CD14-positive monocyte (primary cell): ENCODE data around the gene NLGN1. TPM values are rescaled to one million over a fixed set of nuclear protein-coding genes. Genes with fewer than 3 reads are reported as not detected.

Experiments
- DNase-seq, 3 donors: peaks; one replicate each; pipeline ENCODE4 v3.0.0-alpha.2; 2011 to 2022
- H2AFZ ChIP-seq: 2 replicates; pipeline ENCODE4 v1.6.0; 2012; ENCODE audit warnings: mild to moderate bottlenecking, low read depth, low read length, inconsistent platforms; ENCODE audit not compliant: insufficient read depth, poor library complexity, severe bottlenecking
- H3K27ac ChIP-seq, 2 donors: 1 replicate in 1 of 2; 2 replicates in 1 of 2; pipeline ENCODE4 v1.5.1; 2012 to 2013; ENCODE audit warnings: low read length in 2 of 2, control low read depth in 1 of 2, inconsistent platforms in 1 of 2, low read depth in 1 of 2, mild to moderate bottlenecking in 1 of 2
- H3K27me3 ChIP-seq, 2 donors: one replicate each; pipeline versions ENCODE4 v1.6.0 to v1.6.1; 2011 to 2013; ENCODE audit warnings: low read length in 2 of 2; ENCODE audit not compliant: control insufficient read depth in 2 of 2, insufficient read depth in 2 of 2
- H3K36me3 ChIP-seq, 2 donors: replicated peaks in 1 of 2; 1 replicate in 1 of 2; 2 replicates in 1 of 2; pipeline versions ENCODE4 v1.5.1 to v1.6.1; 2012 to 2013; ENCODE audit warnings: low read length in 2 of 2, control low read depth in 1 of 2, inconsistent platforms in 1 of 2, mild to moderate bottlenecking in 1 of 2; ENCODE audit not compliant: insufficient read depth in 2 of 2, control insufficient read depth in 1 of 2
- H3K4me1 ChIP-seq, 2 donors: 1 replicate in 1 of 2; 2 replicates in 1 of 2; pipeline versions ENCODE4 v1.5.1 to v1.6.1; 2012 to 2013; ENCODE audit warnings: low read length in 2 of 2, control low read depth in 1 of 2, inconsistent platforms in 1 of 2, mild to moderate bottlenecking in 1 of 2, moderate library complexity in 1 of 2; ENCODE audit not compliant: insufficient read depth in 2 of 2, control insufficient read depth in 1 of 2
- H3K4me2 ChIP-seq: replicated peaks from 2 replicates; pipeline ENCODE3; 2012; ENCODE audit warnings: low read length, moderate library complexity, mild to moderate bottlenecking; ENCODE audit not compliant: poor library complexity, severe bottlenecking; ENCODE audit errors: extremely low read depth
- H3K4me3 ChIP-seq, 3 experiments: fragments of 200-600 bp in 1 of 3; sonication (generic) in 1 of 3; replicated peaks in 1 of 3; 1 replicate in 2 of 3; 2 replicates in 1 of 3; pipeline ENCODE4 v1.5.1; 2011 to 2013; ENCODE audit warnings: low read length in 3 of 3, mild to moderate bottlenecking in 3 of 3, control low read depth in 2 of 3, low read depth in 2 of 3, inconsistent platforms in 1 of 3, moderate library complexity in 1 of 3
- H3K79me2 ChIP-seq: 2 replicates; pipeline ENCODE4 v1.6.0; 2012; ENCODE audit warnings: mild to moderate bottlenecking, control low read depth, inconsistent platforms, low read length, moderate library complexity; ENCODE audit not compliant: insufficient read depth
- H3K9ac ChIP-seq: 2 replicates; pipeline ENCODE4 v1.6.0; 2017; ENCODE audit warnings: low read length, mild to moderate bottlenecking; ENCODE audit not compliant: insufficient read depth, poor library complexity, severe bottlenecking
- H3K9me3 ChIP-seq, 2 donors: replicated peaks in 1 of 2; 1 replicate in 1 of 2; 2 replicates in 1 of 2; pipeline versions ENCODE4 v1.5.1 to v1.6.1; 2012 to 2013; ENCODE audit warnings: low read length in 2 of 2, control low read depth in 1 of 2; ENCODE audit not compliant: control insufficient read depth in 1 of 2, insufficient read depth in 1 of 2
- H4K20me1 ChIP-seq: 2 replicates; pipeline ENCODE4 v1.6.0; 2012; ENCODE audit warnings: mild to moderate bottlenecking, low read length, control low read depth, moderate library complexity; ENCODE audit not compliant: insufficient read depth
- H3K27ac Mint-ChIP-seq, 7 donors: one replicate each; pipeline ENCODE4 v1.8.0; 2020; ENCODE audit warnings: mild to moderate bottlenecking in 7 of 7, mixed read lengths in 7 of 7, moderate library complexity in 6 of 7, inconsistent platforms in 2 of 7
- H3K27me3 Mint-ChIP-seq, 3 donors: one replicate each; pipeline ENCODE4 v1.8.0; 2021 to 2022; ENCODE audit warnings: low read depth in 3 of 3, mild to moderate bottlenecking in 3 of 3, mixed read lengths in 3 of 3, moderate library complexity in 3 of 3, inconsistent platforms in 1 of 3
- H3K36me3 Mint-ChIP-seq, 2 donors: one replicate each; pipeline ENCODE4 v1.8.0; 2020; ENCODE audit warnings: mixed read lengths in 2 of 2, inconsistent platforms in 1 of 2, mild to moderate bottlenecking in 1 of 2
- H3K4me1 Mint-ChIP-seq: one replicate; pipeline ENCODE4 v1.8.0; 2020; ENCODE audit warnings: mild to moderate bottlenecking, mixed read lengths
- H3K4me3 Mint-ChIP-seq, 2 donors: one replicate each; pipeline ENCODE4 v1.8.0; 2020; ENCODE audit warnings: mild to moderate bottlenecking in 2 of 2, mixed read lengths in 2 of 2, moderate library complexity in 1 of 2
- H3K9me3 Mint-ChIP-seq, 7 donors: one replicate each; pipeline ENCODE4 v1.8.0; 2020 to 2022; ENCODE audit warnings: mixed read lengths in 7 of 7, mild to moderate bottlenecking in 6 of 7, moderate library complexity in 6 of 7, inconsistent platforms in 2 of 7
- CTCF ChIP-seq: fragments of 200-600 bp; IDR thresholded peaks from one replicate; pipeline ENCODE4 v1.8.0; 2022; ENCODE audit warnings: antibody characterized with exemption, mild to moderate bottlenecking
- WGBS: methylation state at CpG from one replicate; pipeline ENCODE4 v1.1.5; 2013; ENCODE audit warnings: missing lambda C conversion rate; ENCODE audit not compliant: insufficient coverage; 5-methylcytosine and 5-hydroxymethylcytosine counted together
- intact Hi-C, 2 donors: fragments of 100-400 bp; cut with micrococcal nuclease; formaldehyde crosslinking; loops; one replicate each; pipeline versions ENCODE4 v1.15.0 to v1.15.1; 2023
- polyA plus RNA-seq, 3 donors: library from polyadenylated mRNA; depleted of rRNA in 1 of 3; unstranded in 2 of 3; stranded (reverse) in 1 of 3; fragments of 300-500 nt in 2 of 3; fragments of >200 nt in 1 of 3; fragmentation: Illumina TruSeq in 2 of 3; gene quantifications; 1 replicate in 2 of 3; 2 replicates in 1 of 3; pipeline ENCODE4 v1.2.3, GENCODE V29; 2012 to 2021

Gene NLGN1
- polyA plus RNA-seq, 3 donors, result not detected

- WGBS, result no CpG with 5 or more reads among the region's 2 CpGs
- intact Hi-C loops, result no loop called here
Observed at GRCh38 chr3:173921732-173922131, 524.2 kb downstream of the NLGN1 start.

GRCh38 chr3:173923204-173923603 lies 525.7 kb downstream of the NLGN1 start:
- H3K4me3 Mint-ChIP-seq, result no peak overlapping the region
- Histone ChIP-seq H3K79me2 (no peaks in the 10 kb centered on the region), H3K4me1 (no peaks in the 10 kb centered on the region), H2AFZ (no peak overlapping the region), H3K36me3 (no peaks in the 10 kb centered on the region), H3K9me3 (no peaks in the 10 kb centered on the region), H3K9ac (no peak overlapping the region), H3K4me3 (no peak overlapping the region), H4K20me1 (no peaks in the 10 kb centered on the region), H3K27me3 (no peaks in the 10 kb centered on the region), H3K4me2 (no peak overlapping the region), H3K27ac (no peak overlapping the region)
- no peak for TF ChIP-seq CTCF
- no peak overlapping the region for H3K27ac Mint-ChIP-seq
- H3K36me3 Mint-ChIP-seq, result no peaks in the 10 kb centered on the region
- no CpG with 5 or more reads among the region's 1 CpG for WGBS
- intact Hi-C loops, result no loop called here
- no peaks in the 10 kb centered on the region for H3K27me3 Mint-ChIP-seq
- DNase-seq, result no peak
- peaks cover 0 to 4% (median 0%) of the 10 kb centered on the region in 7 donors for H3K9me3 Mint-ChIP-seq
- H3K4me1 Mint-ChIP-seq, result no peaks in the 10 kb centered on the region

More at GRCh38 chr3:173921732-173922131, 524.2 kb downstream of the NLGN1 start:
- no peak overlapping the region for H3K9ac ChIP-seq
- no peaks in the 10 kb centered on the region for H3K79me2 ChIP-seq
- TF ChIP-seq CTCF, result no peak
- H2AFZ ChIP-seq, result no peak overlapping the region
- H3K4me1 Mint-ChIP-seq, result no peaks in the 10 kb centered on the region
- H3K36me3 ChIP-seq, result no peaks in the 10 kb centered on the region
- peaks cover 0 to 3% (median 0%) of the 10 kb centered on the region in 7 donors for H3K9me3 Mint-ChIP-seq
- H3K4me2 ChIP-seq, result no peak overlapping the region
- no peaks in the 10 kb centered on the region for H3K9me3 ChIP-seq
- H3K27ac Mint-ChIP-seq, result no peak overlapping the region
- no peak for DNase-seq
- H3K27ac ChIP-seq, result no peak overlapping the region
- no peaks in the 10 kb centered on the region for H3K27me3 ChIP-seq
- H3K36me3 Mint-ChIP-seq, result no peaks in the 10 kb centered on the region
- no peak overlapping the region for H3K4me3 ChIP-seq
- H4K20me1 ChIP-seq, result no peaks in the 10 kb centered on the region
- H3K4me1 ChIP-seq, result no peaks in the 10 kb centered on the region
- no peak overlapping the region for H3K4me3 Mint-ChIP-seq
- no peaks in the 10 kb centered on the region for H3K27me3 Mint-ChIP-seq
